ENCODE data around the gene C2.

Gene C2

DNA sequence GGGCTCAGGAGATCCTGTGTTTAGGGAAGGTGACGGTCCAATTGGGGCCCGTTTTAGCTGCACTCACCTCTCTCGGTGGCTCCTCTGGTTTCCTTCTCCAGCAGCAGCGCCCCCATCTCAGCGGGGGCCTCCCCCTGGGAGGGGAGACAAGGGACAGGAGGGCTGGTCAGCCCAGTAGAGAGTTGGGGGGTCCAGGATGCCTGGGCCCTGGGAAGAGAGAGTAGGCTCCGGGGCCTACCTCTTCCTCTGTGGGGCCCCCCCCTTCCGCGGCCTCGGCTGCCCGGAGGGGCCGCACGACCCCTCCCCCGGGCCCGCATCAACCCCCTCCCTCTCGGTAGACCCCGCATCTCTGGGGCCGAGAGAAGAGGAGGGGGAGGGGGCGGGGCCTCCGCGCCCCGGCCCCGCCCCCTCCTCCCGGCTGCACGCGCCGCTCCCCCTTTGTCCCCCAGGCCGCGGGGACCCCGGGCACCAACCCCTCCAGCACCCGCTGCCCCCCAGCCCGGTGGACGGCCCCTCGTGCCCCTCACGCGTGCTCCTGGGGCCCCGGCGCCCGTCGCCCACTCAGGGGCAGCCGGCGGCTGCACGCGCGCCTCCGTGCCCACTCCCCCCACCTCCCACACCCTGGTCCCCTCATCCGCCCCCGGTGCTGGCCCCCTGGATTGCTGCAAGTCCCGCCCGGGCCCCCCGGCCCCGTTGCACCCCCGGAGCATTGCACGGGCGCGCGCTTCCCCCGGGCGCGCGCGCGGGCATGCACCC is 30.5 kb upstream of the C2 start:
- peak overlapping the region; percentile 86 for H4K91ac ChIP-seq (ENCODE audit: low read depth, low read length)
- no peak overlapping the region for H3K23ac ChIP-seq (ENCODE audit: low read length)
- peak overlapping the region; percentile 70 for H3K4ac ChIP-seq (ENCODE audit: low read depth, low read length)
- peak overlapping the region; percentile 68 for H2AK5ac ChIP-seq (ENCODE audit: low read length)
- H3K4me2 ChIP-seq (ENCODE audit: low read length): peak overlapping the region; percentile 77
- peak overlapping the region; percentile 93 for H3K18ac ChIP-seq (ENCODE audit: low read length)
- peak overlapping the region; percentile 94 for H3K4me3 ChIP-seq (ENCODE audit: low read depth, low read length)
- peaks cover 7% of the 10 kb centered on the region for H3K79me2 ChIP-seq (ENCODE audit: control insufficient read depth, insufficient read depth, low read length, poor library complexity)
- no peak for DNase-seq
- H3K36me3 ChIP-seq (ENCODE audit: control insufficient read depth in 1 of 2, insufficient read depth in 2 of 2, low read length in 2 of 2): peaks cover 25 to 33% of the 10 kb centered on the region in 2 experiments
- no CpG with 5 or more reads among the region's 62 CpGs for WGBS (ENCODE audit: extremely low coverage, insufficient coverage, insufficient read length)
- peaks cover 20% of the 10 kb centered on the region for H3K79me1 ChIP-seq (ENCODE audit: low read length)
- peak overlapping the region; percentile 19 for H3K27ac ChIP-seq (ENCODE audit: low read depth, low read length)
- H3K4me1 ChIP-seq (ENCODE audit: control insufficient read depth in 1 of 2, insufficient read depth in 2 of 2, low read length in 2 of 2): peaks cover 15 to 17% of the 10 kb centered on the region in 2 experiments
- H3K9me3 ChIP-seq (ENCODE audit: insufficient read depth, low read depth, low read length): peaks cover 4% of the 10 kb centered on the region
- H4K12ac ChIP-seq (ENCODE audit: low read depth, low read length): peak overlapping the region; percentile 83
- H3K14ac ChIP-seq (ENCODE audit: low read length): peak overlapping the region; percentile 77
- H3K9ac ChIP-seq (ENCODE audit: low read length): peak overlapping the region; percentile 80
- no peak overlapping the region for H2BK12ac ChIP-seq (ENCODE audit: low read length)
- peak overlapping the region; percentile 94 for H2AFZ ChIP-seq (ENCODE audit: insufficient read depth, low read length, poor library complexity)
- peak overlapping the region; percentile 82 for H4K8ac ChIP-seq (ENCODE audit: low read depth, low read length)
- peak overlapping the region; percentile 10 for H2BK5ac ChIP-seq (ENCODE audit: low read depth, low read length, poor library complexity)
- H2BK120ac ChIP-seq (ENCODE audit: insufficient read depth, low read length, poor library complexity): no peak overlapping the region
- H3K27me3 ChIP-seq (ENCODE audit: insufficient read depth, low read length): no peaks in the 10 kb centered on the region

DNA sequence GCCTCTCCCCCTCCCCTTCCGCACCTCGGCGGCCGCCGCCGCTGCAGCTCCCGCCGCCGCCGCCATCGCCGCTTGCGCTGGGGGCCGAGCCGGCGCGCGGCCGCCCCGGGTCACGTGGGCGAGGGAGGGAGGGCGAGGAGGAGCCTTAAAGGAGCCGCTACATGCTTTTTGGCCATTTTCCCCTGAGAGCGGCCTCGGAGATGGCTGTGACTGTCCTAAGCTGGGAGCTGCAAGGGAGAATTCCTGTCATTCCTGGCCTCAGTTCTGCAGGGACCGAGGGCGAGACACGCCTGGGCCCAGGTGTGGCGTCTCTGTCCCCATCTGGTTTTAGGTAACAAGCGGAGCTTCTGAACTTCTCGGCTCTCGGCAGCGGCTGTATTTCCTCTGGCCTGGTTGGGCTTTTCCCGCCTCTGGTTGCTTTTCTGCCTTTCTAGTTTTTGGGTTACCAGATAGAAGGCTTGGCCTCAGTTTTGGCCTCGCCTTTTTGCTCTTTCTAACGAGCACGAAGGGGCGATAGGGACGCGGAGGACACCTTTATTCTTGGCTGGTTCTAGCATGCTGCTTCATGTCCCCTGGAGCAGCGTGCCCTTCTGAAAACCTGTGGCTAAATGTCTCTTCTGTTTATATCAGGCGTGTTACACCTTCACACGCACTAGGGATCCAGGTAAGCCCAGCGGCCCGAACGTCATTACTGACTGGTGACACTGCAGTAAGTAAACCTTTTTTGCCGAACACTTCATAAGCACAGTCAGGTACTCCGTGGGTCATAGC is 29.7 kb upstream of the C2 start, which contains the start of gene EHMT2:
EHMT2 (minus strand) TSS at position 87 of the 771 bp plus-strand sequence; CDS start at position 66, 21 bp downstream.
- peak; percentile 69 to 87 for DNase-seq
- Histone ChIP-seq H3K18ac (ENCODE audit: low read length) (peak within 1 kb of the TSS; percentile 93), H3K36me3 (ENCODE audit: control insufficient read depth in 1 of 2, insufficient read depth in 2 of 2, low read length in 2 of 2) (peaks cover 18 to 25% of the 10 kb centered on the region in 2 experiments), H3K9me3 (ENCODE audit: insufficient read depth, low read depth, low read length) (peaks cover 4% of the 10 kb centered on the region), H3K79me2 (ENCODE audit: control insufficient read depth, insufficient read depth, low read length, poor library complexity) (peaks cover 7% of the 10 kb centered on the region), H3K4ac (ENCODE audit: low read depth, low read length) (peak within 1 kb of the TSS; percentile 70), H4K12ac (ENCODE audit: low read depth, low read length) (peak within 1 kb of the TSS; percentile 83), H2AK5ac (ENCODE audit: low read length) (peak within 1 kb of the TSS; percentile 68), H3K4me1 (ENCODE audit: control insufficient read depth in 1 of 2, insufficient read depth in 2 of 2, low read length in 2 of 2) (peaks cover 15 to 17% of the 10 kb centered on the region in 2 experiments), H2AFZ (ENCODE audit: insufficient read depth, low read length, poor library complexity) (peak within 1 kb of the TSS; percentile 94), H3K27me3 (ENCODE audit: insufficient read depth, low read length) (no peaks in the 10 kb centered on the region), H2BK12ac (ENCODE audit: low read length) (no peak within 1 kb of the TSS), H2BK5ac (ENCODE audit: low read depth, low read length, poor library complexity) (peak within 1 kb of the TSS; percentile 10), H4K8ac (ENCODE audit: low read depth, low read length) (peak within 1 kb of the TSS; percentile 82), H3K14ac (ENCODE audit: low read length) (peak within 1 kb of the TSS; percentile 77), H3K23ac (ENCODE audit: low read length) (no peak within 1 kb of the TSS), H4K91ac (ENCODE audit: low read depth, low read length) (peak within 1 kb of the TSS; percentile 86), H3K4me2 (ENCODE audit: low read length) (peak within 1 kb of the TSS; percentile 90), H2BK120ac (ENCODE audit: insufficient read depth, low read length, poor library complexity) (no peak within 1 kb of the TSS), H3K4me3 (ENCODE audit: low read depth, low read length) (peak within 1 kb of the TSS; percentile 94), H3K9ac (ENCODE audit: low read length) (peak within 1 kb of the TSS; percentile 97), H3K79me1 (ENCODE audit: low read length) (peaks cover 20% of the 10 kb centered on the region), H3K27ac (ENCODE audit: low read depth, low read length) (peak within 1 kb of the TSS; percentile 19)
- no CpG with 5 or more reads among the region's 49 CpGs for WGBS (ENCODE audit: extremely low coverage, insufficient coverage, insufficient read length)

DNA sequence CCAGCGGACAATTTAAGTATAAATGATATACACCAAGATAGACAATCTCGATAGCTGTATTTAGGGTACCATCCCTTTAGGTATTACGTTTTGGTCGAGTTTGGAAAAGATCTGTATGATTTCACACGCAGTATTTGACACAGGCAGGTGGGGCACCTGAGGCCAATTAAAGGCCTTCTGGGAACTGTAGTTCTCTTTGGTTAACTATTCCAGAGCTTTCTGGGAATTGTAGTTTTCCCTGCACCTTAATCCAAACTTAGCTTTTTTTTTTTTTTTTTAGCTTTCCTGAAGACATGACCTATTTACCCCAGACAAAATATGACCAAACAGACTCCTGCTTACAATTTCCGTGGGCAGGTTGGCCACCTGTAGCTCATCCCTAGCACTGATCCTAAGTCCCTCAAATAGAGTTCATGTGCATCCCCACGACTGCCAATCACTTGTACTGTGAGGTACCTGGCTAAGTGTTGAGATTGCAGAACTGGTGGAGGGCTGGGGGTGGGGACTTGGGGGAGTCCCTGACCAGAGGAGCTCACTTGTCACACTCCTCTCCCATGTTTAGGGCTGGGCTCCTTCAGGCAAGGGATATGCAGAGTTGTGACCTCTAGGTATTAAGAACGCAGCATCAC is 29.0 kb upstream of the C2 start:
- peak overlapping the region; percentile 13 for H3K27ac ChIP-seq (ENCODE audit: low read depth, low read length)
- peak overlapping the region; percentile 90 for H3K4me2 ChIP-seq (ENCODE audit: low read length)
- H3K79me1 ChIP-seq (ENCODE audit: low read length): peaks cover 20% of the 10 kb centered on the region
- no peak overlapping the region for H3K4ac ChIP-seq (ENCODE audit: low read depth, low read length)
- no peaks in the 10 kb centered on the region for H3K27me3 ChIP-seq (ENCODE audit: insufficient read depth, low read length)
- peaks cover 4% of the 10 kb centered on the region for H3K9me3 ChIP-seq (ENCODE audit: insufficient read depth, low read depth, low read length)
- H2AFZ ChIP-seq (ENCODE audit: insufficient read depth, low read length, poor library complexity): peak overlapping the region; percentile 72
- peak in 1 of 2 donors; percentile 68 for DNase-seq
- H3K18ac ChIP-seq (ENCODE audit: low read length): peak overlapping the region; percentile 42
- no peak overlapping the region for H3K23ac ChIP-seq (ENCODE audit: low read length)
- H3K4me3 ChIP-seq (ENCODE audit: low read depth, low read length): peak overlapping the region; percentile 94
- H4K8ac ChIP-seq (ENCODE audit: low read depth, low read length): no peak overlapping the region
- no peak overlapping the region for H3K14ac ChIP-seq (ENCODE audit: low read length)
- H3K79me2 ChIP-seq (ENCODE audit: control insufficient read depth, insufficient read depth, low read length, poor library complexity): peaks cover 7% of the 10 kb centered on the region
- no peak overlapping the region for H2BK12ac ChIP-seq (ENCODE audit: low read length)
- H3K4me1 ChIP-seq (ENCODE audit: control insufficient read depth in 1 of 2, insufficient read depth in 2 of 2, low read length in 2 of 2): peaks cover 15 to 17% of the 10 kb centered on the region in 2 experiments
- H2BK120ac ChIP-seq (ENCODE audit: insufficient read depth, low read length, poor library complexity): no peak overlapping the region
- H4K12ac ChIP-seq (ENCODE audit: low read depth, low read length): no peak overlapping the region
- WGBS (ENCODE audit: extremely low coverage, insufficient coverage, insufficient read length): no CpG with 5 or more reads among the region's 8 CpGs
- no peak overlapping the region for H2BK5ac ChIP-seq (ENCODE audit: low read depth, low read length, poor library complexity)
- no peak overlapping the region for H4K91ac ChIP-seq (ENCODE audit: low read depth, low read length)
- H3K9ac ChIP-seq (ENCODE audit: low read length): peak overlapping the region; percentile 97
- peaks cover 13 to 18% of the 10 kb centered on the region in 2 experiments for H3K36me3 ChIP-seq (ENCODE audit: control insufficient read depth in 1 of 2, insufficient read depth in 2 of 2, low read length in 2 of 2)
- no peak overlapping the region for H2AK5ac ChIP-seq (ENCODE audit: low read length)

DNA sequence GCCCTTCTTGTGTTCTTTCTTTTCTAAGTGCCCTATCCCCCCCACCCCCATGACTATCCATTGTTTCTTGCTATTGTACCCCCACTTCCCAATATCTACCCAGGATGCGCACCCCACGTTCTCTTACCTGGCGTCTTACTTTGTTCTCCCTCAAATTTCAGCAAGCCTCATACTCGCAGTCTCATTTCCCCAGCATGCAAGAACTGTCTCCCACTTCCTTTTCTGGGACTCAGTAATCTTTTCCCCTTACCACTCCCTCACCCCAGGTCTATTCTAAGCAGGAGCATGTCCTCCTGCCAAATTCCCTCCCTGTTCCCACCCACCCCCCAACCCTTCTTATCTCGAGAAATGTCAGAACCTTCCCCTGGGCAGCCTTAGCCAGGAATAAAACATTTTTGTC is 28.3 kb upstream of the C2 start:
- no peak overlapping the region for H4K12ac ChIP-seq (ENCODE audit: low read depth, low read length)
- H2BK5ac ChIP-seq (ENCODE audit: low read depth, low read length, poor library complexity): no peak overlapping the region
- no peak overlapping the region for H2AK5ac ChIP-seq (ENCODE audit: low read length)
- H3K4ac ChIP-seq (ENCODE audit: low read depth, low read length): no peak overlapping the region
- H3K79me2 ChIP-seq (ENCODE audit: control insufficient read depth, insufficient read depth, low read length, poor library complexity): peaks cover 7% of the 10 kb centered on the region
- H3K27me3 ChIP-seq (ENCODE audit: insufficient read depth, low read length): no peaks in the 10 kb centered on the region
- DNase-seq: no peak
- H3K9me3 ChIP-seq (ENCODE audit: insufficient read depth, low read depth, low read length): peaks cover 4% of the 10 kb centered on the region
- no peak overlapping the region for H2BK120ac ChIP-seq (ENCODE audit: insufficient read depth, low read length, poor library complexity)
- H3K18ac ChIP-seq (ENCODE audit: low read length): no peak overlapping the region
- H3K4me1 ChIP-seq (ENCODE audit: control insufficient read depth in 1 of 2, insufficient read depth in 2 of 2, low read length in 2 of 2): peaks cover 15 to 17% of the 10 kb centered on the region in 2 experiments
- H4K91ac ChIP-seq (ENCODE audit: low read depth, low read length): no peak overlapping the region
- no peak overlapping the region for H2AFZ ChIP-seq (ENCODE audit: insufficient read depth, low read length, poor library complexity)
- H3K79me1 ChIP-seq (ENCODE audit: low read length): peaks cover 20% of the 10 kb centered on the region
- no peak overlapping the region for H3K9ac ChIP-seq (ENCODE audit: low read length)
- H3K14ac ChIP-seq (ENCODE audit: low read length): no peak overlapping the region
- H2BK12ac ChIP-seq (ENCODE audit: low read length): no peak overlapping the region
- H3K36me3 ChIP-seq (ENCODE audit: control insufficient read depth in 1 of 2, insufficient read depth in 2 of 2, low read length in 2 of 2): peaks cover 13 to 16% of the 10 kb centered on the region in 2 experiments
- H3K23ac ChIP-seq (ENCODE audit: low read length): no peak overlapping the region
- H3K4me3 ChIP-seq (ENCODE audit: low read depth, low read length): no peak overlapping the region
- H4K8ac ChIP-seq (ENCODE audit: low read depth, low read length): no peak overlapping the region
- no peak overlapping the region for H3K4me2 ChIP-seq (ENCODE audit: low read length)
- H3K27ac ChIP-seq (ENCODE audit: low read depth, low read length): no peak overlapping the region
- no CpG with 5 or more reads among the region's 5 CpGs for WGBS (ENCODE audit: extremely low coverage, insufficient coverage, insufficient read length)
